ENCODE results near the gene INTS3.

DNA sequence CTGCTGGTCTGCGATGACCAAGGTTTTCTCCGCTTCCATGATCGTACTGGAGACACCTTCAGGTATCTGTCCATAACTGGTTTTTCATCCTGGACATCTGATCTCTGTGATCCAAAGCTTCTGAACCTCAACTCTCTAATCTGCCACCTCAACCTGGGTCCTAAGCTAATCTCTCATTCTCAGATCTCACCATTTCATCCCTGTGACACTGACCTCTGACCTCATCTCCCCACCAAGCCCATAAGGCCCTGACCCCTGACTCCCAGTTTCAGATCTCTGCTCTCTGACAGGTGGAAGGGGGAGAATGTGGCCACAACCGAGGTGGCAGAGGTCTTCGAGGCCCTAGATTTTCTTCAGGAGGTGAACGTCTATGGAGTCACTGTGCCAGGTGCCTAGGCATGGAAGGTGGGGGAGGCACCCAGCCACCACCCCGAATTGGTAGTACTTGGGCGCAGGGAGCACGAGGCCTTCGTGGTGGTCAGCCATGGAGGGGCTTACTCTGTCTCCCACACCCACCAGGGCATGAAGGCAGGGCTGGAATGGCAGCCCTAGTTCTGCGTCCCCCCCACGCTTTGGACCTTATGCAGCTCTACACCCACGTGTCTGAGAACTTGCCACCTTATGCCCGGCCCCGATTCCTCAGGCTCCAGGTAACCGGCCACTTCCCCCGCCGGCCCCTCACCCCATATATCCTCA lies 51.1 kb downstream of the INTS3 start:
- TF ChIP-seq, protein P1, sequence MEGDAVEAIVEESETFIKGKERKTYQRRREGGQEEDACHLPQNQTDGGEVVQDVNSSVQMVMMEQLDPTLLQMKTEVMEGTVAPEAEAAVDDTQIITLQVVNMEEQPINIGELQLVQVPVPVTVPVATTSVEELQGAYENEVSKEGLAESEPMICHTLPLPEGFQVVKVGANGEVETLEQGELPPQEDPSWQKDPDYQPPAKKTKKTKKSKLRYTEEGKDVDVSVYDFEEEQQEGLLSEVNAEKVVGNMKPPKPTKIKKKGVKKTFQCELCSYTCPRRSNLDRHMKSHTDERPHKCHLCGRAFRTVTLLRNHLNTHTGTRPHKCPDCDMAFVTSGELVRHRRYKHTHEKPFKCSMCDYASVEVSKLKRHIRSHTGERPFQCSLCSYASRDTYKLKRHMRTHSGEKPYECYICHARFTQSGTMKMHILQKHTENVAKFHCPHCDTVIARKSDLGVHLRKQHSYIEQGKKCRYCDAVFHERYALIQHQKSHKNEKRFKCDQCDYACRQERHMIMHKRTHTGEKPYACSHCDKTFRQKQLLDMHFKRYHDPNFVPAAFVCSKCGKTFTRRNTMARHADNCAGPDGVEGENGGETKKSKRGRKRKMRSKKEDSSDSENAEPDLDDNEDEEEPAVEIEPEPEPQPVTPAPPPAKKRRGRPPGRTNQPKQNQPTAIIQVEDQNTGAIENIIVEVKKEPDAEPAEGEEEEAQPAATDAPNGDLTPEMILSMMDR (IDR thresholded peaks at IDR 0.05), result no peak
- no peak for TF ChIP-seq NR2C2 (CRISPR knock-in tag; IDR thresholded peaks at IDR 0.05)
- TF ChIP-seq SP1 (CRISPR knock-in tag; conservative IDR thresholded peaks at IDR 0.05), result no peak
- TF ChIP-seq ZNF232 (CRISPR knock-in tag; IDR thresholded peaks at IDR 0.05), result no peak
